Fibroblast of mammary gland (primary cell): Measurements from ENCODE around the gene SRGAP3.

Experiments
- DNase-seq: peaks from one replicate; pipeline ENCODE4 v3.0.0-alpha.2; 2010; ENCODE audit warnings: low read depth
- H3K4me3 ChIP-seq: 2 replicates; pipeline ENCODE4 v1.5.1; 2011; ENCODE audit warnings: low read depth, mild to moderate bottlenecking, low read length, moderate library complexity; ENCODE audit not compliant: control insufficient read depth
- TF ChIP-seq, protein P1 (sequence below): conservative IDR thresholded peaks from 2 replicates; pipeline ENCODE4 v1.5.1; 2011; ENCODE audit warnings: low read depth, low read length, inconsistent platforms; ENCODE audit not compliant: control insufficient read depth, insufficient read depth

SRGAP3 gene

DNA sequence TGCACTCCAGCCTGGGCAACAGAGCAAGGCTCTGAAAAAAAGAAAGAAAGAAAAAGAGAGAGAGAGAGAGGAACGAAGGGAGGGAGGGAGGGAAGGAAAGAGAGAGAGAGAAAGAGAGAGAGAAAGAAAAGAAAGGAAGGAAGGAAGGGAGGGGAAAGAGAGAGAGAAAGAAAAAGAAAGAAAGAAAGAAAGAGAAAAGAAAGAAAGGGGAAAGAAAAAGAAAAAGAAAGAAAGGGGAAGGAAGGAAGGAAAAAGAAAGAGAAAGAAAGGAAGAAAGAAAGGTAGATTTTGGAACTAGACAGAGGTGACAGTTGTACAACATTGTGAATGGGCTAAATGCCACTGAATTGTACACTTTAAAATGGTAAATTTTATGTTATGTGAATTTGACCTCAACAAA, 5.3 kb upstream of the SRGAP3 start:
- DNase-seq: no peak
- TF ChIP-seq, protein P1, sequence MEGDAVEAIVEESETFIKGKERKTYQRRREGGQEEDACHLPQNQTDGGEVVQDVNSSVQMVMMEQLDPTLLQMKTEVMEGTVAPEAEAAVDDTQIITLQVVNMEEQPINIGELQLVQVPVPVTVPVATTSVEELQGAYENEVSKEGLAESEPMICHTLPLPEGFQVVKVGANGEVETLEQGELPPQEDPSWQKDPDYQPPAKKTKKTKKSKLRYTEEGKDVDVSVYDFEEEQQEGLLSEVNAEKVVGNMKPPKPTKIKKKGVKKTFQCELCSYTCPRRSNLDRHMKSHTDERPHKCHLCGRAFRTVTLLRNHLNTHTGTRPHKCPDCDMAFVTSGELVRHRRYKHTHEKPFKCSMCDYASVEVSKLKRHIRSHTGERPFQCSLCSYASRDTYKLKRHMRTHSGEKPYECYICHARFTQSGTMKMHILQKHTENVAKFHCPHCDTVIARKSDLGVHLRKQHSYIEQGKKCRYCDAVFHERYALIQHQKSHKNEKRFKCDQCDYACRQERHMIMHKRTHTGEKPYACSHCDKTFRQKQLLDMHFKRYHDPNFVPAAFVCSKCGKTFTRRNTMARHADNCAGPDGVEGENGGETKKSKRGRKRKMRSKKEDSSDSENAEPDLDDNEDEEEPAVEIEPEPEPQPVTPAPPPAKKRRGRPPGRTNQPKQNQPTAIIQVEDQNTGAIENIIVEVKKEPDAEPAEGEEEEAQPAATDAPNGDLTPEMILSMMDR: no peak
- no peak overlapping the region for H3K4me3 ChIP-seq

DNA sequence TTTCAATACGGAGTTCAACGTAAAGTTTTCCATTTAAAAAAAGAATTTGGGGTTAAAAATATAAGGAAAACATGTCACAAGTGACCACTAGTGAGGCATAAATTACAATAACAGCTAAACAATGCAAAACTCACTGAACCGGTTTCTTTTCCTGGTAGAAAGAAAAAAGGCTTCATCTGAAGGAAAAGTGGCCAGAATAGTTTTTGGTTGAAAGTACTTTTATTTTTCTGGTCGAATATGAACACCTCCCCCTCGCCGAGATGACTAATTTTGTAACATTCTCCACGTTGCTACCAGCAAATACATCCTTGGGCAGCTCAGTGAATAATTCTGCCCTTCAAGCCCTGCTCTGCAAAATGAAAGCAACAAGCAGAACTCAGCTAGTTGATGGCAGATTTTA, 3.9 kb upstream of the SRGAP3 start:
- TF ChIP-seq, protein P1: no peak
- DNase-seq: peak; percentile 15
- H3K4me3 ChIP-seq: no peak overlapping the region

DNA sequence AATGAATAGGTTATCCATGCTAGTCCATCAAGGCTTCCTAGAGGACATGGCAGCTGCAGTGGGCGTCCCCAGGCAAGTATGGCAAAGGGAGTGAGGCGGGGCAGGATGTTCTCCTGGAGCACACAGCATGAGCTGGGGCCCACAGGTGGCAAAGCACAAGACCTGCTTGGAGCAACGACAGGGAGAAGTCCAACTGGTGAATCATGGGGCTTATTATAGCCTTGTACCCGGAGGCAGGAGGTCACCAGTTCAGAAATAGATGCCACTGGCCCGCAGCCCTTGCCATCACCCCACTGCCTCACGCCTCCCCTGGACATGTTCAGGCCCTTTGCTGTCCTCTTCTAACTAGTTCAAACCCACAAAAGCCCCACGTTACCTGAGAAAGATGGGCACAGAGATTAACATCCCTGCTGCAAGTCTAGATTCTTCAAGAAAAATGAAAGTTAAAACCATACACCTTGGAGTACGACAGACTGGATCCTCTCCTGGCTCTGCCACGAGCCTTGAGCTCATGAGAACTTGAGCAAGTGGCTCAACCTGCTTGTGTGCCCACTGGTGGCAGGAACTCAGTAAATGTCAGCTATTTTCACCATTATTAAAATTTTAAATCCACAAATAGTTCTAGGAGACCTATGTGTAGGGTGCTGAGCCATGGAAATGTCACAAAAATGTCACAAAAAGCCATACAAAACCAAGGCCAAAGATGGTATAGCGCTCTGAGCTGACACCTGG, 1.8 kb upstream of the SRGAP3 start:
- TF ChIP-seq, protein P1: peak; percentile 3
- DNase-seq: no peak
- H3K4me3 ChIP-seq: no peak overlapping the region

DNA sequence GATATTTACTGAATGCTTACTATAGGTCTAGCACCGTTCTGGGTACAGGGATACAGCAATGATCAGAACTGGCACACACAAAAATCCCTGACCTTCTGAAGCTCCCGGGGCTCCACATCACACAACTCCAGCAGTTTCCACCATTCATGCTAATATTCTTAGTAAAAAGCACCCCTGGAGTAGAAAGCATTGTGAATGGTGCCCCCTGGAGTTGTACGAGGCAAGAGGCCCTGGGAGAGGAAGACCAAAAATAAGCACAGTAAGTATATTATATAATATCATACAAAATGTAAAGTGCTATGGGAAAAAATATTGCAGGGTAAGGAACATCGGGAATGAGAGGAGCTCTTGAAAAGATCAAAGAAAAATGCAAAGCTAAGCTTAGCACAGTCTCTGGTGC, 790 bp upstream of the SRGAP3 start:
- DNase-seq: no peak
- no peak overlapping the region for H3K4me3 ChIP-seq
- TF ChIP-seq, protein P1: peak; percentile 16

DNA sequence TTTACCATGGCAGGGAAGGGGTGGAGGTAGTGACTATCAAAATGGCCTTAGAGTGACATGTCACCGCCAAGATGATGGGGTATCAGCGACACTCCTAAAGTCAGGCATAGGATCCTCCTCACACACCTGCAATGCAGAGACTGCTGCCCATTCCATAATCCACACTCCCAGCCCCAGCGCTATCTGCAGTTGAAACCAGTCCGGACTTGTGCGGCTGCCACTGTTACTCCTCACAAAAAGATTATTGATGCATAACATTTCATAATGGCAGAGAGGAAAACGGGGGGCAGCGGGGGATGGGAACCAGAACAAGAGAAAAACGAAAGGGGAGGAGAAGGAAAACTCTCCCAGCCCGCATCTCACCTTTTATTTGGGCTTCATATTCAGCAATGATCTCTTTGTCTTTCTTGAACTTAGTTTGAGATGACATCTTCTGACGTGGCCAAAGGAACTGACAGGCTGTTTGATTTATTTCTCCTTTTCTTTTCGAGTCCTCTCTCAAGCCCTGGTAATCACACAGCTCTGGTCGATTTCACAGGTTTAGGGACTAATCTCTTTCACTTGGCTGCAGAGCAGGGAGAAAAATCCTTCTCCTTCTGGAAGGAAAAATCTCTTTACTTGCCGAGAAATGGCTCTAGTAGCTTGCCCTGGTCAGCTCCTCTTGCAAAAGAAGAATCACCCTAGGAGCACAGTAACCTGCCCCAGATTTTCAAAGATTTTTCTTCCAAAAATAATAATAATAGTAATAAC, 749 bp downstream of the SRGAP3 start:
- TF ChIP-seq, protein P1: no peak
- peak; percentile 14 for DNase-seq
- H3K4me3 ChIP-seq: peak overlapping the region; percentile 49

DNA sequence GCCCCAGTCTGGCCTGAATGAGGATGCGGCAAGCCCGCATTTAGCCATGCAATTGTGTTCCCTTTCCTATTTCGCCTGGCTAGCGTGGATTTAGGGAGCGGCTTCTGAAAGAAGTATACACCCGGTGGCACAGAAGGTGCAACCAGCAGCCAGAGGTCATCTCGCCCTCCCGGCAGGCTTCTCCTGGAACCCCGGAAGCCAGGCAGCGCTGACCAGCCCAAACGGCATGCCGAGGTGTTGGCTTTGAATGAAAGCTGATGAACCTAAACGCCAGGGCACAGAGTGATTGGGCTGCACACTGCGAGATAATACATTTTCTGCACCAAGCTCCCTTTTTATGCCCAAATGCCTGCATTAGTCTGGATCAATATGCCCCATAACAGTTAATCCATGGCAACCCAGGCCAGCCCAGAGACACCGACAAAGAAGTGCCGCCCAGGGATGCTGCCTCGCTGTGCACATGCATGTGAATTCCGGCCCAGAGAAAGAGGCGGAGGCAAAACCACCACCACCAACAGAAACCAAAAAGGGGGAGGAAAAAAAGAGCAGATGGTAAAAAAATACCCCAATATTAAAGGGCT, 1.4 kb downstream of the SRGAP3 start:
- DNase-seq: no peak
- TF ChIP-seq, protein P1: no peak
- H3K4me3 ChIP-seq: no peak overlapping the region
